Hepatocyte (in vitro differentiated cells): Measurements from ENCODE around the gene PMEPA1. TPM values are rescaled to one million over a fixed set of nuclear protein-coding genes. Genes with fewer than 3 reads are reported as not detected.

Experiments
- DNase-seq: peaks from one replicate; pipeline ENCODE4 v3.0.0-alpha.2; 2016; ENCODE audit warnings: low spot score
- H2AFZ ChIP-seq: fragments of 200-600 bp; sonication (generic); 2 replicates; pipeline ENCODE4 v1.6.0; 2016; ENCODE audit warnings: antibody characterized with exemption, mild to moderate bottlenecking
- H3K27ac ChIP-seq: fragments of 200-600 bp; sonication (generic); 2 replicates; pipeline ENCODE4 v1.5.1; 2016; ENCODE audit warnings: mild to moderate bottlenecking
- H3K27me3 ChIP-seq: fragments of 200-600 bp; sonication (generic); 2 replicates; pipeline ENCODE4 v1.6.1; 2016
- H3K36me3 ChIP-seq: fragments of 200-600 bp; sonication (generic); replicated peaks from 2 replicates; pipeline ENCODE4 v1.5.1; 2016; ENCODE audit warnings: low read depth; ENCODE audit not compliant: insufficient read depth
- H3K4me1 ChIP-seq: fragments of 200-600 bp; sonication (generic); 2 replicates; pipeline ENCODE4 v1.5.1; 2016; ENCODE audit warnings: mild to moderate bottlenecking, moderate library complexity; ENCODE audit not compliant: insufficient read depth
- H3K4me2 ChIP-seq: fragments of 200-600 bp; sonication (generic); 2 replicates; pipeline ENCODE4 v1.6.0; 2016
- H3K4me3 ChIP-seq: fragments of 200-600 bp; sonication (generic); 2 replicates; pipeline ENCODE4 v1.5.1; 2016; ENCODE audit warnings: mild to moderate bottlenecking
- H3K79me2 ChIP-seq: fragments of 200-600 bp; sonication (generic); 2 replicates; pipeline ENCODE4 v1.6.0; 2017; ENCODE audit warnings: mild to moderate bottlenecking
- H3K9me2 ChIP-seq: fragments of 200-600 bp; sonication (generic); replicated peaks from 2 replicates; pipeline ENCODE4 v1.6.0; 2017; ENCODE audit warnings: mild to moderate bottlenecking; ENCODE audit not compliant: insufficient read depth
- H3K9me3 ChIP-seq: fragments of 200-600 bp; sonication (generic); 2 replicates; pipeline ENCODE4 v1.5.1; 2016; ENCODE audit warnings: low read depth, mild to moderate bottlenecking
- H4K20me1 ChIP-seq: fragments of 200-600 bp; sonication (generic); 2 replicates; pipeline ENCODE4 v1.6.0; 2016; ENCODE audit warnings: mild to moderate bottlenecking; ENCODE audit not compliant: insufficient read depth, poor library complexity, severe bottlenecking
- CTCF ChIP-seq: fragments of 200-600 bp; sonication (generic); IDR thresholded peaks from 2 replicates; pipeline ENCODE4 v1.5.1; 2016; ENCODE audit warnings: antibody characterized with exemption, mild to moderate bottlenecking; ENCODE audit not compliant: poor library complexity
- EZH2 ChIP-seq: fragments of 200-600 bp; sonication (generic); IDR thresholded peaks from 2 replicates; pipeline ENCODE4 v1.6.1; 2016; ENCODE audit warnings: antibody characterized with exemption, mild to moderate bottlenecking, borderline replicate concordance
- EZH2phosphoT487 ChIP-seq: fragments of 200-600 bp; sonication (generic); IDR thresholded peaks from one replicate; pipeline ENCODE4 v1.6.1; 2018; ENCODE audit warnings: antibody characterized with exemption, mild to moderate bottlenecking, low read depth, moderate library complexity; ENCODE audit not compliant: unreplicated experiment, severe bottlenecking
- WGBS: methylation state at CpG from one replicate; pipeline ENCODE4 v1.1.6; 2016; ENCODE audit warnings: low lambda C conversion rate; ENCODE audit errors: missing lambda C conversion rate; 5-methylcytosine and 5-hydroxymethylcytosine counted together
- polyA plus RNA-seq: library from polyadenylated mRNA; unstranded; fragments of >200 nt; fragmentation: Nextera tagmentation; extraction: Ambion mirVana; gene quantifications from 2 replicates; pipeline ENCODE4 v1.2.1, GENCODE V29; 2016
- total RNA-seq: library from RNA; depleted of rRNA; stranded (reverse); fragments of >200 nt; gene quantifications from 2 replicates; pipeline ENCODE4 v1.2.3, GENCODE V29; 2014

PMEPA1 gene
- total and polyA plus RNA-seq, 2 experiments from 2014 or later = 6.8 to 40.3 TPM

- DNase-seq = peak; percentile 84
- H3K79me2 ChIP-seq = peaks cover 85% of the 10 kb centered on the region
These were observed 11.5 kb downstream of the PMEPA1 start for GRCh38 chr20:57698116-57698866.

GRCh38 chr20:57697543-57697942 is 12.3 kb downstream of the PMEPA1 start:
- Histone ChIP-seq H3K27ac (peak overlapping the region; percentile 86), H3K4me2 (peak overlapping the region; percentile 9), H3K4me3 (no peak overlapping the region), H3K9me2 (no peaks in the 10 kb centered on the region), H3K36me3 (no peaks in the 10 kb centered on the region), H3K79me2 (peaks cover 77% of the 10 kb centered on the region), H3K27me3 (no peaks in the 10 kb centered on the region), H3K4me1 (peaks cover 30% of the 10 kb centered on the region), H3K9me3 (no peaks in the 10 kb centered on the region), H4K20me1 (peaks cover 63% of the 10 kb centered on the region), H2AFZ (no peak overlapping the region)
- TF ChIP-seq CTCF = no peak
- TF ChIP-seq EZH2 = no peak
- TF ChIP-seq EZH2phosphoT487 = no peak
- no peak for DNase-seq
- WGBS = 53% methylated on average over 7 of the region's 7 CpGs

More at GRCh38 chr20:57698116-57698866, 11.5 kb downstream of the PMEPA1 start:
- no peaks in the 10 kb centered on the region for H3K9me3 ChIP-seq
- H3K36me3 ChIP-seq = no peaks in the 10 kb centered on the region
- no peaks in the 10 kb centered on the region for H3K27me3 ChIP-seq
- H3K27ac ChIP-seq = peak overlapping the region; percentile 89
- TF ChIP-seq CTCF = no peak
- TF ChIP-seq EZH2 = no peak
- TF ChIP-seq EZH2phosphoT487 = no peak
- peaks cover 61% of the 10 kb centered on the region for H4K20me1 ChIP-seq
- H3K4me2 ChIP-seq = peak overlapping the region; percentile 38
- 65% methylated on average over 17 of the region's 17 CpGs for WGBS
- no peak overlapping the region for H3K4me3 ChIP-seq
- no peak overlapping the region for H2AFZ ChIP-seq
- H3K4me1 ChIP-seq = peaks cover 26% of the 10 kb centered on the region
- H3K9me2 ChIP-seq = no peaks in the 10 kb centered on the region

- H3K4me2 ChIP-seq = no peak overlapping the region
- H3K27ac ChIP-seq = peak overlapping the region; percentile 86
These were observed 13.3 kb downstream of the PMEPA1 start for GRCh38 chr20:57696401-57696961.

More at GRCh38 chr20:57696401-57696961, 13.3 kb downstream of the PMEPA1 start:
- no peak for DNase-seq
- TF ChIP-seq EZH2phosphoT487 = no peak
- no peak for TF ChIP-seq EZH2
- TF ChIP-seq CTCF = no peak
- no peak overlapping the region for H3K4me3 ChIP-seq
- whole genome bisulfite sequencing = 95% methylated on average over 12 of the region's 12 CpGs
- no peaks in the 10 kb centered on the region for H3K36me3 ChIP-seq
- peaks cover 64% of the 10 kb centered on the region for H4K20me1 ChIP-seq
- H2AFZ ChIP-seq = no peak overlapping the region
- peaks cover 34% of the 10 kb centered on the region for H3K4me1 ChIP-seq
- peaks cover 75% of the 10 kb centered on the region for H3K79me2 ChIP-seq
- no peaks in the 10 kb centered on the region for H3K9me2 ChIP-seq
- H3K9me3 ChIP-seq = no peaks in the 10 kb centered on the region
- no peaks in the 10 kb centered on the region for H3K27me3 ChIP-seq
